WTC11 (cell line): ENCODE results near the gene TMEM39A.

Experiments
- ATF2 ChIP-seq: sonication (generic); formaldehyde crosslinking; IDR thresholded peaks from 2 replicates; pipeline ENCODE4 v1.8.1; 2022; ENCODE audit warnings: low read depth, missing genetic modification reagents, borderline replicate concordance
- CREB1 ChIP-seq: sonication (generic); formaldehyde crosslinking; IDR thresholded peaks from 2 replicates; pipeline ENCODE4 v1.8.0; 2023; ENCODE audit warnings: mild to moderate bottlenecking, missing genetic modification reagents
- CTCF ChIP-seq: fragments of 200-600 bp; IDR thresholded peaks from 2 replicates; pipeline ENCODE4 v1.8.0; 2022; ENCODE audit warnings: antibody characterized with exemption
- NR1H2 ChIP-seq: sonication (generic); formaldehyde crosslinking; IDR thresholded peaks from 2 replicates; pipeline ENCODE4 v1.9.0; 2021; ENCODE audit warnings: mild to moderate bottlenecking, moderate library complexity, missing genetic modification reagents
- ZBTB43 ChIP-seq: sonication (generic); formaldehyde crosslinking; IDR thresholded peaks from 2 replicates; pipeline ENCODE4 v1.8.1; 2023; ENCODE audit warnings: mild to moderate bottlenecking, missing genetic modification reagents

- TF ChIP-seq ATF2 = no peak
- TF ChIP-seq CTCF = no peak
- no peak for TF ChIP-seq CREB1 (CRISPR knock-in tag)
- no peak for TF ChIP-seq NR1H2 (CRISPR knock-in tag)
- TF ChIP-seq ZBTB43 (CRISPR knock-in tag) = no peak
These were observed 49.7 kb downstream of the TMEM39A start for GRCh38 chr3:119413603-119414280.
